ENCODE data around the gene EYA2.

Gene EYA2

GRCh38 chr20:46934746-46935287, 40.2 kb downstream of the EYA2 start:
- DNase-seq, result no peak

- DNase-seq, result no peak
Measured at GRCh38 chr20:46935394-46936017, 40.9 kb downstream of the EYA2 start.

GRCh38 chr20:46936415-46937156, 41.9 kb downstream of the EYA2 start:
- no peak for DNase-seq

GRCh38 chr20:46937157-46937523, 42.5 kb downstream of the EYA2 start:
- no peak for DNase-seq

- DNase-seq, result no peak
Measured at GRCh38 chr20:46937533-46938226, 43.0 kb downstream of the EYA2 start.

GRCh38 chr20:46938434-46938833, 43.8 kb downstream of the EYA2 start:
- DNase-seq, result no peak

- DNase-seq, result no peak
Measured at GRCh38 chr20:46939031-46939965, 44.7 kb downstream of the EYA2 start.

- no peak for DNase-seq
Measured at GRCh38 chr20:46940616-46941015, 46.0 kb downstream of the EYA2 start.

GRCh38 chr20:46941404-46941803, 46.8 kb downstream of the EYA2 start:
- DNase-seq, result no peak

- DNase-seq, result no peak
Measured at GRCh38 chr20:46943861-46944591, 49.4 kb downstream of the EYA2 start.

- DNase-seq, result no peak
Measured at GRCh38 chr20:46945465-46945864, 50.8 kb downstream of the EYA2 start.

GRCh38 chr20:46946181-46946624, 51.6 kb downstream of the EYA2 start:
- DNase-seq, result no peak

GRCh38 chr20:46946796-46947195, 52.2 kb downstream of the EYA2 start:
- DNase-seq, result no peak

- no peak for DNase-seq
Measured at GRCh38 chr20:46948081-46948480, 53.4 kb downstream of the EYA2 start.

- no peak for DNase-seq
Measured at GRCh38 chr20:46951405-46951804, 56.8 kb downstream of the EYA2 start.

- DNase-seq, result no peak
Measured at GRCh38 chr20:46951840-46952497, 57.3 kb downstream of the EYA2 start.

- DNase-seq, result no peak
Measured at GRCh38 chr20:46953596-46953995, 59.0 kb downstream of the EYA2 start.

- DNase-seq, result no peak
Measured at GRCh38 chr20:46954490-46955038, 59.9 kb downstream of the EYA2 start.

- DNase-seq, result no peak
Measured at GRCh38 chr20:46955601-46956556, 61.2 kb downstream of the EYA2 start.

Measured in activated CD4-positive, CD25-positive, alpha-beta regulatory T cell treated with anti-CD3 and anti-CD28 coated beads, Interleukin-2, amount 50 U/mL, for 72 hours (primary cell).